ENCODE measurements around the gene SFXN3.

GRCh38 chr10:101041252-101041761 lies 10.3 kb downstream of the SFXN3 start:
- TF ChIP-seq CTCF (IDR thresholded peaks at IDR 0.05; ENCODE audit: insufficient read depth, low read length, poor library complexity, severe bottlenecking), result peak; percentile 78
- TF ChIP-seq EZH2phosphoT487 (conservative IDR thresholded peaks at IDR 0.05; ENCODE audit: low read length), result no peak
